ENCODE data around the gene RAB4A. TPM values are rescaled to one million over a fixed set of nuclear protein-coding genes. Genes with fewer than 3 reads are reported as not detected.

The RAB4A gene
- total RNA-seq, 4 donors from 2014 or later, result 24.1 to 50.7 (median 43.0) TPM

GRCh38 chr1:229319487-229319886 lies 48.6 kb downstream of the RAB4A start:
- TF ChIP-seq POLR2A (IDR thresholded peaks at IDR 0.05) (no peak), CTCF (IDR thresholded peaks at IDR 0.05) (no peak)
- H3K27me3 ChIP-seq, result no peaks in the 10 kb centered on the region
- H3K4me1 ChIP-seq, result no peaks in the 10 kb centered on the region
- WGBS, 2 donors, result 92% methylated on average over 6 to 7 of the region's 7 CpGs
- no peak overlapping the region for H3K4me3 ChIP-seq
- intact Hi-C loops (cut with DNase I), result no loop called here
- H3K36me3 ChIP-seq, result peaks cover 0 to 67% (median 2%) of the 10 kb centered on the region in 3 donors
- H3K9me3 ChIP-seq, result no peaks in the 10 kb centered on the region
- no peak overlapping the region for H3K27ac ChIP-seq
- DNase-seq, result no peak

- intact Hi-C loops (cut with DNase I), result no loop called here
- WGBS, 2 donors, result 86 to 93% methylated on average over 7 of the region's 7 CpGs
- no peak overlapping the region for H3K27ac ChIP-seq
- DNase-seq, result no peak
- H3K36me3 ChIP-seq, result peaks cover 0 to 76% (median 2%) of the 10 kb centered on the region in 3 donors
- TF ChIP-seq POLR2A (IDR thresholded peaks at IDR 0.05) (no peak), CTCF (IDR thresholded peaks at IDR 0.05) (no peak)
- H3K27me3 ChIP-seq, result no peaks in the 10 kb centered on the region
- peaks cover 0 to 6% (median 0%) of the 10 kb centered on the region in 3 donors for H3K4me1 ChIP-seq
- no peak overlapping the region for H3K4me3 ChIP-seq
- H3K9me3 ChIP-seq, result no peaks in the 10 kb centered on the region
These were observed 52.3 kb downstream of the RAB4A start for GRCh38 chr1:229323201-229323600.

DNA sequence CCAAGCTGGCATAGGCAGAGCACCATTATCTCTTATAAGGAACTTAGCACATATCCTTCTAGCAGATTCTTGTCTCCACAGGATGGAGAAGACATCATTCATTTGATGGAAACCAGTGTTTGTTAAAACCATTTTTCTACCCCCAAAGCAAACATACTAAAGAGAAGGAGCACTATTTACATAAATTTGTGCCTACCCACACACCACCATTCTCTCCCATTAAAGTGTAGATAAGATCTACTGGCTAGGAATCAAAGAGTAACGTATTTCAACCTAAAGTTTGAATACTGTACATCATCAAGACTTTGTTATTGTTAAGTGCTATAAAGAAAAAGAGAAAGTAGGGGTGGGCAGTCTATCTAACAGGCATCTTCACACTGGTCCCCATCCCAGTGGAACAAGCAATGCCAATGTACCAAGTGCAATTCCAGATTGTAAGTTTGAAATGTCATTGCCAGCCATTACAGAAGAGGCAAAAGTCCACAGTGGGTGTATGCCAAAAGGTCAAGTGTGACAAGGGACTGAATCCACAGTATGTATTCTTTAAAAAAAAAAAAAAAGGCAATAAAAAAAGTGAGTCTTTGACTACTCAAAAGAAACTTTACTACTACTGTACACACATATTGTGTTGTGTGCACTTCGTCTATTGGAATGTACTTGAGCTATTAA lies 53.1 kb downstream of the RAB4A start:
- peaks cover 0 to 6% (median 0%) of the 10 kb centered on the region in 3 donors for H3K4me1 ChIP-seq
- no peaks in the 10 kb centered on the region for H3K27me3 ChIP-seq
- WGBS, 2 donors, result 85% methylated on average over 2 of the region's 2 CpGs
- H3K36me3 ChIP-seq, result peaks cover 0 to 77% (median 2%) of the 10 kb centered on the region in 3 donors
- intact Hi-C loops (cut with DNase I), result no loop called here
- H3K27ac ChIP-seq, result no peak overlapping the region
- TF ChIP-seq CTCF (IDR thresholded peaks at IDR 0.05), result no peak
- no peak for TF ChIP-seq POLR2A (IDR thresholded peaks at IDR 0.05)
- H3K4me3 ChIP-seq, result no peak overlapping the region
- no peak for DNase-seq
- no peaks in the 10 kb centered on the region for H3K9me3 ChIP-seq

DNA sequence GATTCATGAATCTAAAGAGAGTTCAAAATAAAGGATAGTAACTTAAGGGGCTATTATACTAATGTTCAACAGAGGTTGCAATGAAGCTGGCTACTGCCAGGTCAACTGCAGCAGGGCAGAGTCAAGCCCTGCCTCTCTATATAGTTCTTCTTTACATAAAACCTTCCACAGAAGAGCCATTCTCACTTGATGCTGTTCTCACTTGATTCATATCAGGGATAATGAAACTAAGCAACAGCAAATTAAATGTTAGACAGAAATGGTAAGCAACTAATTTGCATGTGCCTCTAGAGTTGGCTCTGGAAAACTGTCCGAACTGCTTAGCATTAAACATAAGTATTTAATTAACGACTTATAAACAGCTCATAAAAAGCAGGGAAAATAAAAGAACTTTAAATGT lies 54.5 kb downstream of the RAB4A start:
- DNase-seq, result no peak
- intact Hi-C loops (cut with DNase I), result no loop called here
- 68 to 80% methylated on average over 2 of the region's 2 CpGs for WGBS, 2 donors
- Histone ChIP-seq H3K36me3 (peaks cover 0 to 70% (median 0%) of the 10 kb centered on the region in 3 donors), H3K4me1 (peaks cover 0 to 6% (median 0%) of the 10 kb centered on the region in 3 donors), H3K27me3 (no peaks in the 10 kb centered on the region), H3K27ac (peak overlapping the region in 1 of 4 donors; percentile 49), H3K9me3 (no peaks in the 10 kb centered on the region), H3K4me3 (peak overlapping the region in 2 of 4 donors; percentile 12 to 27)
- TF ChIP-seq CTCF (IDR thresholded peaks at IDR 0.05), result no peak
- TF ChIP-seq POLR2A (IDR thresholded peaks at IDR 0.05), result no peak

GRCh38 chr1:229325853-229326487 lies 55.1 kb downstream of the RAB4A start:
- TF ChIP-seq POLR2A (IDR thresholded peaks at IDR 0.05), result no peak
- no peak for TF ChIP-seq CTCF (IDR thresholded peaks at IDR 0.05)
- Histone ChIP-seq H3K36me3 (peaks cover 0 to 67% (median 0%) of the 10 kb centered on the region in 3 donors), H3K4me1 (peaks cover 0 to 6% (median 0%) of the 10 kb centered on the region in 3 donors), H3K4me3 (peak overlapping the region in 2 of 4 donors; percentile 12 to 27), H3K9me3 (no peaks in the 10 kb centered on the region), H3K27me3 (no peaks in the 10 kb centered on the region), H3K27ac (peak overlapping the region in 1 of 4 donors; percentile 49)
- intact Hi-C loops (cut with DNase I), result no loop called here
- no peak for DNase-seq
- WGBS, 2 donors, result 64 to 66% methylated on average over 10 of the region's 10 CpGs

Data from esophagus squamous epithelium (tissue), 5 donors.